VCaP (cell line): ENCODE data around the gene CMC4.
A peak's percentile ranks its signal among the peaks of the same experiment; 100 is the strongest.

Experiments used
- H3K27ac ChIP-seq: fragments of 450-650 bp; 2 replicates; pipeline ENCODE4 v1.5.1; 2017
- CTCF ChIP-seq: fragments of 450-650 bp; conservative IDR thresholded peaks from 2 replicates; pipeline ENCODE4 v1.5.1; 2017; ENCODE audit warnings: mild to moderate bottlenecking, moderate library complexity

The CMC4 gene

DNA sequence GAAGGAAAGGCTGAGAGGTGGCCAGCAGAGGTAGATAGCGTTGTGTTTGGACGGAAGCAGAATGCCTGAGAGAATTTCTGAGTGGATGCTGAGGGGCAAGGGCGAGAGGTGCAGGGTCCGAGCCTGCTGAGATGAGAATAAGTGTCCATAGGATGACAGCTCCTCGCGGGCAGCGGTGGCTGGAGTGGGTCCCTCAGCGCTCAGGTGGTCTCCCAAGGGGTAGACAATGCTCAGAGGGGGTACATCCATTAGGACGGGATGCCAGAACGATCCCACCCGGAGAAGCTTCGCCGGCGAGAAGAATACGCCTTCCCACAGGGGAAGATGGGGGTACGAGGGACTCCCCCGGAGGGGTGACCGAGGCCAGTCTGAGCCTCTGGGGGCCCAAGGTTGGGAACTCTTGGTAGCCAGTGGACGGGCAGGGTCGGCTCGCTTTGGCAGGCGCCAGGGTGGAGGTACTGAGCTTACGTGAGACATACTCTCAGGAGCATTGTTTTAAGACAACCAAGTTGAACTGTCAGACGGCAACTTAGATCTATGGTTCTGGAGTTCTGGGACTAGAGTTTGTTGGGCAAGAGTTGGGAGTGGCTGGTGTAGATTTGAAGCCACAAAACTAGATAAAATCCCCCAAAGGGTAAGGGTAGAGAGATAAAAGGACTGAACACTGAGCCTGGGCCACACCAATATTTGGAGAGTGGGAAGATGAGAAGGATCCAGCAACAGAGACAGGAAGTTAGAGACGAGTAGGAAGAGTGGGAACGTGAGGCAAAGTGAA, 16.2 kb upstream of the CMC4 start:
- no peak for TF ChIP-seq CTCF
- H3K27ac ChIP-seq = no peak overlapping the region

GRCh38 chrX:155086202-155086840, 15.4 kb upstream of the CMC4 start:
- TF ChIP-seq CTCF = peak; percentile 67
- no peak overlapping the region for H3K27ac ChIP-seq

- peak overlapping the region; percentile 79 for H3K27ac ChIP-seq
- TF ChIP-seq CTCF = no peak
Observed at GRCh38 chrX:155071694-155072280, 851 bp upstream of the CMC4 start.

- no peak for TF ChIP-seq CTCF
- peak overlapping the region; percentile 79 for H3K27ac ChIP-seq
Observed at GRCh38 chrX:155070663-155070974, 317 bp downstream of the CMC4 start.

DNA sequence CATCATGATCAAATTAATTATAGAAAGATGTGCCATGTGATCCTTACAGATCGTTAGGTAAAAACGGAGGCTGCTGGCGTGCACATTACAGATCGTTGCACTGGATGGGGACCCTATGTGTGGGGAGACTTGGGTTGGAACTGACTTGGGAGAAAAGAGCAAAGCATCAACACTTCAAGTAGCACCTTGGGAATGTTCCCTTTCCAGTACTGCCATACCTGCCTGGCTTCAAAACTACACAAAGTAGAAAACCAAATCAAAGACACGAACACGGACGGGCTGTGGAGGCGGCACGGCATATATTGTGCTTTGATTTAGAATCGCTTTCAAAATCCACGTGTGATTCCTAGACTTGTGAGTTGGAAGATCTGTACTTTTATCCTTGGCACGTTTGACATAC, 898 bp downstream of the CMC4 start:
- no peak for TF ChIP-seq CTCF
- peak overlapping the region; percentile 79 for H3K27ac ChIP-seq

DNA sequence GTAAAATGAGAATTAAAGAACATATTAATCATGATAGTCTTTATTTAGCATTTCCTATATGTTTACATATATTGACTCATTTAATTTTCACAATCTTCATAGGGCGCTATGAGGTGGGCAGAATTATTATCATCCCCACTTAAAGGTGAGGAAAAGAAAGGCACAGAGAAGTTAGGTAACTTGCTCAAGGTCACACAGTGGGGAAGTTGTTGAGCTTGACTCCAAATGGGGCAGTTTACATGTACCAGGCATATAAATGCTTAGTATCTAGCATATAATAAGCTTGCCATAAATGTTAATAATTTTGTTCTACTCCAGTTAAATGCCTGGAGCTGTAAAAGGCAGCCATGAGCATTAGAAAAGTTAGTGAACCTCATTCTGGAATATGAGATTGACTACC, 1.5 kb downstream of the CMC4 start:
- H3K27ac ChIP-seq = no peak overlapping the region
- no peak for TF ChIP-seq CTCF

DNA sequence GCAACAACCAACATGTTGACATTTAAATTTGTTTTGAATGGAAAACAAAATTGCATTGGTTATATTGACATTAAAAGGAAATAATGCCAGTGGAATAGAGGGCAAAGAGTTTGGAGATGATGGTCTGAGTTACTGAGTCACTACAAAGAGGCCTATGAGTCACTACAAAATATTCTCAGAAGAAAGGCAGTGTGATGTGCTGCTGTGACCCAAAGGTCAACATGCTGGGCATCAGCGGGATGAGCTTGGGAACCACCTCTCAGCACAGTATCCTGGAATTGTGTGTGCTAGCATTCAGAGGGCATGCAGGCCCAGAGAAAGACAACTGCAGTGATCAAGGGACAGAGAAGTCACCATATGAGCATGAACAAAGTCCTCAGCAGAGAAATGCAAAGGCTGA, 2.8 kb downstream of the CMC4 start:
- TF ChIP-seq CTCF = no peak
- H3K27ac ChIP-seq = no peak overlapping the region
